Measurements from ENCODE around the gene MRPS2.
"Not testable (repeated sequence)": the region's sequence is repeated elsewhere in the genome, so short reads cannot be mapped to it uniquely, and the experiment has no call there.

The MRPS2 gene

DNA sequence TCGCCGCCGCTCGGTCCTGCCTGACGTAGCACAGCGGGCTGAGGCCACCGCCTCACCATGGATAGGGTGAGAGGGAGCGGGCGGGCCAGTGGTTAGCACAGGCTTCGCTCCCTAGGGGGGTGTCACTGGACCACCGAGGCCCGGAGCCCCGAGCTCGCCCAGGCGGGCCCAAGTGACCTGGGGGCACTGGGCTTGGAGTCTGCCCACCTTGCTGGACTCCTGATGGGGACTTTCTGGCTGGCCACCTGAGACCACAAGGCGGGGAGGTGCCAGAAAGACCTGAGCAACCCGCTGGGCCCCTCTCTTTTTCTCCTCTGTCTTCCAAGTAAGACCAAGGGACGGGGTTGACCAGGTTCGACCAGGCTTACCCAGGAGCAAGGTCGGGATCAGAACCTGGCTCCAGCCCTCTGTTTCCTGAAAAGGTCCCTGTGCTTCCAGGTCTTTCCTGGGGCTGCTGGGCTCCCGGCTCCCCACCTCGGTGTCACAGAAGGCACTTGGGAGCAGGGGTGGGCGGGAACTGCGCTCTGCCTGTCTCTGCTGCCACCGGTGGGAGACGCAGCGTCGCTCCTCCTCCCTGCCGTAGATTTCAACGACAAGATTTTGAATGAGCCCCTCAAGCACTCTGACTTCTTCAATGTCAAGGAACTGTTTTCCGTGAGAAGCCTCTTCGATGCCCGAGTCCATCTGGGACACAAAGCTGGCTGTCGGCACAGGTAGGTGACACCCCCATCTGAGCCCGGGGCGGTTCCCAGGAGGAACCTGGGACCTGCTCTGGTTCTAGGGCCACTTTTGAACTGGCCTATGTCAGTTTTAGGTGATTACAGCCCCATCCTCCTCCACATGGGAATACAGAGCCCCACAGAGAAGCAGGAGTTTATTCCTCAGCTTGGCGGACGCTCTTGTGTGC lies 1.0 kb downstream of the MRPS2 start:
- DNase-seq, result no peak

DNA sequence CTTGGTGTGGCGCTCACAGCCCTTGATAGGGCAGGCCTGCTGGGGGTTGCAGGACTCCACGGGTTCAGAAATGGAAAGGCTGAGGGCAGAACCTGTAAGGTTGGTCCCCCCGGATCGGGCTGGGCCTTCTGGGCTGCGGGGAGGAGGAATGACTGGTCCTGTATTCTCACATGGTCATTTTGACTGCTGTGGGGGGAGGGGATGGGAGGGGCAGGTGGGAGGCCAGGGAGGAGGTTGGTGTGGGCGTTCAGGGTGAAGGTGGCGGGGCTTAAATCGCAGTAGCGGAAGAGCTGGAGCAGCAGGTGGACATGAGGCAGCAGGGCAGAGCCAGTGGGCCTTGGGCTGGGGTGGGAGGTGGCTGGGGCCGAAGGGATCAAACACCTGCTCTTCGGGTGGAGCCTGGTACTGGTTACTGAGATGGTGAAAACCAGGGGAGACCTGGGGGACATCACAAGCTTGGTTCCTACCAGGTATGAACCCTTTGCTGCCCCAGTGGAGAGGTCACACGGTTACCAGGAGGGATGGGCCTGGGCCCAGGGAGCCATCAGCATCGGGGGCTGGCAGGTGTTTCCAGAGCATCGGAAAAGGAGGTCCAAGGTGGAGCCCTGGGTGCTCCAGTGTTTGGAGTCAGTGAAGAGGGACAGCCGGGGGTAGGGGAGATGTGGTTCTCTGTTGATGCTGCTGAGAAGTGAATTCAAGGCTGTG lies 1.8 kb downstream of the MRPS2 start:
- no peak for DNase-seq

DNA sequence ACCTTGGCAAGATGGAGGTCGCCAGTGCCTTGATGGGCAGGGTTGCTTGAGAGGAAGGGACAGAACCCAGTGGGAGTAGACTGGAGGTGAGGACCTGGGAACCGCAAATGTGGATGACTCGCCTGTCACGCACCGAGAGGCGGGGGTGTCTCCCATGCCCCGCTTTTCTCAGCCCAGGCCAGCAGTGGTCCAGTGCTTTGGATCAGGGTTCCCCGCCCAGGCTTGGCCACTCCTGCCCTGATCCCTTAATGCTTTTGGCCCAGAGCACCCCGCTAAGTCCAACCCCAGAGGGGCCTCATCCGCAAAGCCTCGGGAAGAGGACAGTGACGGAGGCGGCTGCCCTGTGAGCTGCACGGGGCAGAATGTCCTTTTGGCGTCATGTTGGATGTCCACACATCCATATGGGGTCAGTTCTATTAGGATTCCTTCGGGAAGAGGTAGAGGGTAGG lies 2.4 kb downstream of the MRPS2 start:
- no peak for DNase-seq

DNA sequence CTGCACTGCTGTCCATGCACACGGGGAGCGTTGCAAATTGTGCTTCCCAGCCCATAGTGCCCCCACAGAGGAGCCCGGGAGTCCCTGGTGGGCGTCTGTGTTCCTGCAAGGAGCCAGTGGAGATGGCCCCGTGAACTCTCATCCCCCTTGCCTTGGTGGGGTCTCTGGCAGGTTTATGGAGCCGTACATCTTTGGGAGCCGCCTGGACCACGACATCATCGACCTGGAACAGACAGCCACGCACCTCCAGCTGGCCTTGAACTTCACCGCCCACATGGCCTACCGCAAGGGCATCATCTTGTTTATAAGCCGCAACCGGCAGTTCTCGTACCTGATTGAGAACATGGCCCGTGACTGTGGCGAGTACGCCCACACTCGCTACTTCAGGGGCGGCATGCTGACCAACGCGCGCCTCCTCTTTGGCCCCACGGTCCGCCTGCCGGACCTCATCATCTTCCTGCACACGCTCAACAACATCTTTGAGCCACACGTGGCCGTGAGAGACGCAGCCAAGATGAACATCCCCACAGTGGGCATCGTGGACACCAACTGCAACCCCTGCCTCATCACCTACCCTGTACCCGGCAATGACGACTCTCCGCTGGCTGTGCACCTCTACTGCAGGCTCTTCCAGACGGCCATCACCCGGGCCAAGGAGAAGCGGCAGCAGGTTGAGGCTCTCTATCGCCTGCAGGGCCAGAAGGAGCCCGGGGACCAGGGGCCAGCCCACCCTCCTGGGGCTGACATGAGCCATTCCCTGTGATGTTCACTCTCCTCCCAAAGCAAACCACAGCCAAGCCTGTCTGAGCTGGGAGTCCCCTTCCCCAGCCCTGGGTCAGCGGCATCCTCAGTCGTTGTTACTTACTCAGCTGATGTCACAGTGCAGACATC lies 3.1 kb downstream of the MRPS2 start:
- no peak for DNase-seq

DNA sequence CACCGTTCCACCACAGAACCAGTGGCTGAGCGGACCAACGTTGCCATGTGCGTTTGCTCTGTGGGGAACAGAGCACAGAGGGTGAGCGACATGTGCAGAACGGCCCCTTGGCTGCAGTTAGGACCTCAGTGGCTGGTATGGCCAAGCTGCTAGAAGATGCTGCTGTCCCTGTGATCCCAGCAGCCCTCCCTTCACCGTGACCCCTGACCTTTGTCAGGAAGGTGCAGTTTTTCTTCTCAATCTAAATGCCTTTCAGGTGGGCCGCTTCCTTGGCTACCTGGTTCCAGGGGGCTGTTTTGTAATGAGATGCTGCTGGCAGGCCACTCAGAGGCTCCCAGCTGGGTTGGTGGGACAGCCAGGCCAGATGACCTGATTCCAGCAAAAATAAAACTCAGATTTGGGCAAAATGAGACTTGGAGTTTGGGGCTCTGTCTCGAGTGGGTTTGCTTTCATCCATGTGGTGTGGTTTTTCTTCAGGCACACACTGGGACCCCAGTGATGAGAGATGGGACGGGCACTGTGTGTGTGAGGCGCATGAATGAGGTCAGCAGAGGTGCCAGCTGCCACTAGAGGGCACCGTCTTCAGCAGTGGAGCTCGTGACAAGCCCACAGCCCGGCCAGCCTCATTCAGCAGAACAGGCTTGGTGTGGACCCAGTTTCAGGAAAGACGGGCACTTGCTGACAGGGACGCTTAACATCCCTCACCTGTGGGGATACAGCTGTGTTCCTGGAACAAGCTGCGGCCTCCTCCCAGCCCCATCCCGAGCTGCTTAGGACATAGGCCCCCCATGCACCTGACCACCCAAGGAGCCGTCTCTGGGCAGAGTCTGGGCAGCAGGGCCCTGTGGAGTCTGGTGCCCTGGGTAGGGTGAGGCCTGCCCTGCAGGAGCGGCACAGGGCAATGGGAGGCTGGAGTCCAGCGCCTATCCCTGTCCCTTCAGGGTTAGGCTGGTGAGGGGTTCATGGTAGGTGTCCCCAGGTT lies 4.1 kb downstream of the MRPS2 start:
- DNase-seq, result peak; percentile 65

DNA sequence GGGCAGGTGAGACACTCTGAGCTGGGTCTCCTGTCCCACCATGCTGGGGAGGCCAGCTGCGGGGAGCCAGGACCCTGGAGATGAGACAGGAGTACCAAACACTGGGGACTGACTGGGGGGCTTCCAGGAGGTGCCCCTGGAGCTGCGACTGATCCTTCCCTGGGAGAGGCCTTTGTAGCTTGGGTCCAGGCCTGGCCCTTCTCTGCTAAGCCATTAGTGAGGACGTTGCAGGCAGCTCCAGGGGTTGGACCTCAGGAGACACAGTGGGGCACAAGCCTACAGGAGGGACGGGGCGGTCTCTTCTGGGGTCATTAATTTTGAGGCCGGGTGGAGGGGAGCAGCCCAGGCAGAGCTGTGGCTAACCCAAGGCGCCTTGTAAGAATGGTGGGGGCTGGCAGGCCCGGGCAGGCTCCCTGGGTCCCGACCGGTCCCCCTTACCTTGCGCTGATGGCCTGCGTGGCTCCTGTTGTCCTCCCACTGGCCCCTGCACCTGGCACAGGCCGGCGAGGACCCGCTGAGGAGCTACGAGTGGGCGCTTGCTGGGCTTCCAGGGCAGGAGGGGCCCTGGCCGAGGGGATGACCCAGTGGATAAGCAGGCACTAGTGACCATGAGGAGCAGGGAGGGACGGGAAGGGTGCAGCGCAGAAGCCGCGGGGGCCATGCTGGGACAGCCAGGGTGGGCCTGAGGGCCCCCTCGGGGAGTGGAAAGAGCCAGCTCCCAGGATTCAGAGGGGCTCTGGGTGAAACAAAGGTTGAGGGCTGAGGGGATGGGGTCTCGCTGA lies 5.1 kb downstream of the MRPS2 start:
- no peak for DNase-seq

DNA sequence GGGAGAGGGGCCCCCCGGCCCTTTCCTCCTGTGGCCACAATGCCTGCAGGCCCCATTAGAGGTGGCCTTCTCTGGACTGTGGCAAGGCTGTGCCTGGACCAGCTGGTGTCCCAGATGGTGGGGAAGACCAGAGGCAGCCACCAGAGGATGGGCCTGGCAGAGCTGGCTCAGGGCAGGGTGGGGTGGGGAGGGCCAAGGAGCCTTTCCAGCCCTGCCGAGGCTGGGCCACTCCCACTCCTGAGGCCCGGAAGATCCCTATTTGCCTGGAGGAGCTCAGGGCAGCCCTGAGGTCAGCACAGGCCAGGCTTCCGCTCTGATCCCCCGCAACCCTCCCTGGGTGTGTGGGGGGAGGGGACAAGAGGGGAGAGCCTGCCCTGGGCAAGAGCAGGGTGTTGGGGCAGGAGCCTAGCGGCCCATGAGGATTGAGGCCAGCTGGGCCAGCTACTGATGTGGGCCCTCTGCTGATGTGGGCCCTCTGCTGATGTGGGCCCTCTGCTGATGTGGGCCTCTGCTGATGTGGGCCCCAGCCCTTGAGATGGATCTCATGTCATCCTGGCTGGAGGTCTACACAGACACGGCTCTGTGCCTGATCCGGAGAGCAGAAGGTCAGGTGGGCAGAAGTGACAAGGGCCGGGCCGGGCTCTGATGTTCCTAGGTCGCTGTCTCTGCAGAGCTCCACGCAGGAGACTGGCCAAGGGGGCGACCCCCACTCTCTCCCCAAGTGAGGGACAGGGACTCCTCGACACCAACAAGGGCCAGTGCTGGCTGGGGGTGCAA lies 6.0 kb downstream of the MRPS2 start:
- no peak for DNase-seq

DNA sequence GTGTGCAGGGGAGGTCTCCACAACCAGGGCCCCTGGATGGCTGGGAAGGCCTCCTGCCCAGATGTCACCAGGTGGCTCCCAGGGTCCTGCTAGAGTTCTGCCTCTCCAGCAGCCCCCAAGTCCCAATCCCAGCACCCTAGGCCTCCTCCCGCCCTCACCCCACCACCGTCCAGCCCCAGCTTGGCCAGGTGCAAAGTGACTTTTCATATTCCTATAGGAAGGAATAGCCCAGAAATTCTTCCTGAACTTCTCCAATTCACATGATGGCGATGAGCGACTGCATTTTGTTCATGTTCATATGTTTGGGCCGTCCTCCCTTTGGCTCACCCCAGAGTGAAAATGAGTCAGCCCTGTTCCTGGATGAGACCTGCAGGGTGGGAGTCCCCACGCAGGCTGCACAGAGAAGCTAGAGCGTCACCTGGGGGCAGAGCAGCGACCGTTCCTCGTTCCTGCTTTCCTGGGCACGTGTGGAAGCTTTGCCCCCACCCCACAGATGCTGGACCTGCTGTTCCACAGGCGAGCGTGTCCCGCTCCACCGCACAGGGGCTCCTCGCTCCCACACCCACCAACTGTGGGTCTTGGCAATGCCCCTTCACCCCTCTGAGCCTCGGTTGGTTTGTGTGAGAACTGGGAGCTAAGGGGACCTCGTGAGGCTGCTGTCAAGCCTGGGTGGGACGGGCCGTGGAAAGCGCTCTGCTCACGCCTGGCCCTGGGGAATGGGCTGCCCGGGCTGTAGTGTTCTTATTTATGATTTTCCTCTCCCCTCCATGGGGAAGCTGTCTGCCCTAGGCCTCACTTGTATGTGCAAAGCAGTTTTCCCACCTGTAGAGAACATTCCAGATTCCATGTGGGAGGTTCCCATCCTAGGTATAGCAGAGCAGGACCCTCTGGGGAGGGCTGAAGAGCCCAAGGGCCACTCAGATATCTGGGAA lies 6.9 kb downstream of the MRPS2 start:
- no peak for DNase-seq

DNA sequence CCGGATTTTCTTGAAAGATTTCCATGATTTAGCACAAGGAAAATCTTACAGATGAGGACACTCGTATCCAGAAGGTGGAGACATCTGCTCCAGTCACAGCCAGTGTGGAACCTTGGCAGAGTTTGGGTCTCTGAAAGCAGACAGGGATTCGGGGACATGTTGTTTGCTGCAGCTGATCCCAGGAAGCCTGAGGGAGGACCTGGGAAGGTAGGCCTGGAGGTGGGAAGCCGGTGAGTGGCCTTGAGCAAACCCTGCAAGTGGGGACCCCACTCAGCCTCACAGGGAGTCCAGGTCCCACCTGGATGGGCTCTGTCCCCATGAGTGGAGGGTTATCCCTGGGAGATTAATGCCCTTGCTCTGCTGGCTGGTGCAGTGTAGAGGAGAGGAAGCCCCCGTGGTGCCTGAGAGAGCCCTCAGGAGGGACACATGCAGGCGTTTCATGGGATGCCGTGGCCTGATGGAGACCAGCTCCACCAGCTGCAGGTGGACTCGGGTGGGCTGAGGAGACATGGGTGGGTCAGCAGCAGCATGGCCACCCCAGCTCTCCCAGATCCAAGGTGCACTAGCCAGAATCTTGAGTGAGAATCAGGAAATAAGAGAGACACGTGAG lies 7.8 kb downstream of the MRPS2 start:
- DNase-seq, result no peak

DNA sequence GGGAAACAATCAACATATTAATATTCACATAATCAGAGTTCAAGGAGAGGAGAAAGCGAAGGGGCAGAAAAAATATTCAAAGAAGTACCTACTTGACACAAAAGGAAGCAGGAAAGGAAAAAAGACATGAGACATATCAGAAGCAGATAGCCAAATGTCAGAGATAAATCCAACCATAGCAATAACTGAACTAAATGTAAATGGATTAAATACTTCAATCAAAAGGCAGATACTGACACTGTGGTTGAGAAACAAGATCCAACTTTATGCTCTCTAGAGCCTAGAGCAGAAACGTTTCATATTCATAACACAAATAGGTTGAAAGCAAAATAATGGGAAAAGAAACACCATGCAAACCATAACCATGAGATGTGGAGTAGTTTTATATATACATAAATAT lies 9.0 kb downstream of the MRPS2 start:
- DNase-seq, result no peak

DNA sequence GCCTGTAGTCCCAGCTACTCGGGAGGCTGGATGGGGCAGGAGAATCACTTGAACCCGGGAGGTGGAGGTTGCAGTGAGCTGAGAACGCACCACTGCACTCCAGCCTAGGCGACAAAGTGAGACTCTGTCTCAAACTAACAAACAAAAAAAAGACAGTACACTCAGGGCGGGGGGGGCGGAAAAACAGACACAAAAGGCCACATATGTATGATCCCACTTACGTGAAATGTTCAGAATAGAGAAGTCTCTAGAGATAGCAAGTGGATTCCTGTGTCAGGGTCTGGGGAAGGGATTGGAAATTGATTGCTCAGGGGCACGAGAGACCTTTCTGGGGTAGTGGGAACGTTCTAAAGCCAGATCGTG lies 11.7 kb downstream of the MRPS2 start:
- DNase-seq, result no peak

DNA sequence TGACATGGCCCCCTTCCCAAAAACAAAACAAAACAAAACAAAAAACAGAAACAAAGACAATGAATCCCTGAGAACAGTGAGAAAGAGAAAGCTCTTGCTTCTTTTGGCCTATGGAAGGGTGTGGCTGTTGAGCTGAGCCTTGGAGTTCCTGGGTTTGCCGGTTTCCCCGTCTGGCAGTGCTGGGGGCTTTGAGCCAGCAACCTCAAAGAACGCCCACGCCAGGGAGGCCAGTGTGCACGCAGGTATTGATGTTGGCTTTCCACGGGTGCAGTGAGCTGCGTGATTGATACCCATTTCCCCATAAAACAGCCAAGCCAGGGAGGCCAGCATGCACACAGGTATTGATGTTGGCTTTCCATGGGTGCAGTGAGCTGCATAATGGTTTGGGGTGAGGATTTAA lies 12.4 kb downstream of the MRPS2 start:
- no peak for DNase-seq

DNA sequence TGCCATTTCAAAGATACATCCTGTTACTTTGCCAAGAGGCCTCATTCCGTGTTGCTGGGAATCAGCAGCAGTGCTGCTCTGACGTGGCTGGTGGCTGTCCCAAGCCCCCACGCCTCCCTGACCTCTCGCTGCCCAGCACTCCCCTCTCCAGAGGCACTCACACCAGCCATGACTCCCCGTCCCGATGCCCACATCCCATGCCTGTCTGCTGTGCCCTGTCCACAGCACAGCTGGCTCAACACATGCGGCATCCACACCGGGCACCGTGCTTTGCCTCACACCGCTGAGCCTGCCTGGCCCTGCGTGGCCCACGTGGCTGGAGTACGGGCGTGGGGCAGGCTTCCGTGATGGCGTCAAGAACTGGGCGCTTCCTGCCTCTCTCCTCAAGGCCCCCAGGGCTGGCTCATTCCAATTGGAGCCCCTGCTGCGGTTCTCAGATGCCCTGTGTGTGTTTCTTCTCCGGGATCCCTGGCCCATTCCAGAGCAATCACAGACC lies 12.9 kb downstream of the MRPS2 start:
- no peak for DNase-seq

DNA sequence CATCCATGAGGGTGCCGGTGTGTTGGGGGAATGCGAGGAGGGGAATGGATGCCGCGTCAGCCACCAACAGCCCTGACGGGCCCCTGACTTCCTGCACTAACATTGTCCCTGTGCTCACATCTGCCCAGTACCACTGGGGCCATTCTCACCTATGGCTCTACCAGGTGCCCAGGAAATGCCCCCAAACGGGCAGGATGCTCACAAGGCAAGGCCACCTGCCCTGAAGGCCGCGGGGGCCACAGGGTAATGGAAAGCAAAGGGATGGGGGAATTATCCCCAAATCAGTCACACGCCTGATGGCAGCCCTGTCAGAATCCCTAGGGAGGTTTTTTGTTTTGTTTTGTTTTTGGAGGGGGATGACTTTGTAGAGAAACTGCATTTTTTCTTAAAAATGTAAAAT lies 13.4 kb downstream of the MRPS2 start:
- DNase-seq, result not testable (repeated sequence)

DNA sequence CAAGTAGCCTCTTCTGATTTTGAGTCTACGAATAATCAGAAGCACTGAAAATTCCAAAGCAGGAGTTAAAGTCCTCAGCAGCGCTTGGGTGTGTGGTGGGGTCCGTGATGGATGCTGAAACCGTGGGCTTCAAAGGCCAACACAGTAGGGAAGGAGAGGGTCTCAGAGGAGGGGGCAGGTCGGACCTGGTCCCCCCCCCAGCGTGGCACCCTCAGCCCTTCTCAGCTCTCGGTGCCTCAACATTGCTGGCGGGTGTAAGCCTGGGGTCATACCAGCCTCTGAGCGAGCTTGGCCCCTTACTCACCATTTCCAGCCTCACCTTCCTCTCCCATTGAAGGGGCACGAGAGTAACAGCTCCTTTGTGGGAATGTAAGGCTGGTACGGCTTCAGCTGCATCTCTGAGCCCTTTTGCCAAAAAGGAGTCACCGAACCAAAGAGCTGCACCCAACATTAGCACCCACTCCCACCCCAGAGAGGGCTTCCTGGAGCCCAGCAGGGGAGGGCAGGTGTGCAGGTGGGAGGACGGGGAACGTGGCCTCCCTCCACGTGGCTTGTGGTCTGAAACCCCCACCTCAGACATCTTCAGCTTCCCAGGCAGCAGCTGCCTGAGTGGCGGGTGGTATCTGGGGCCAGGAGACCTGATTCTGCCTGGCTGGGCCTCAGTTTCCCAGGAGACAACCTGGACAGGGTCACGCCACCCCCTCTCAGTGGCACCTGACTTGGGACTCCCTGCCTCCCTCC lies 14.0 kb downstream of the MRPS2 start:
- DNase-seq, result no peak

DNA sequence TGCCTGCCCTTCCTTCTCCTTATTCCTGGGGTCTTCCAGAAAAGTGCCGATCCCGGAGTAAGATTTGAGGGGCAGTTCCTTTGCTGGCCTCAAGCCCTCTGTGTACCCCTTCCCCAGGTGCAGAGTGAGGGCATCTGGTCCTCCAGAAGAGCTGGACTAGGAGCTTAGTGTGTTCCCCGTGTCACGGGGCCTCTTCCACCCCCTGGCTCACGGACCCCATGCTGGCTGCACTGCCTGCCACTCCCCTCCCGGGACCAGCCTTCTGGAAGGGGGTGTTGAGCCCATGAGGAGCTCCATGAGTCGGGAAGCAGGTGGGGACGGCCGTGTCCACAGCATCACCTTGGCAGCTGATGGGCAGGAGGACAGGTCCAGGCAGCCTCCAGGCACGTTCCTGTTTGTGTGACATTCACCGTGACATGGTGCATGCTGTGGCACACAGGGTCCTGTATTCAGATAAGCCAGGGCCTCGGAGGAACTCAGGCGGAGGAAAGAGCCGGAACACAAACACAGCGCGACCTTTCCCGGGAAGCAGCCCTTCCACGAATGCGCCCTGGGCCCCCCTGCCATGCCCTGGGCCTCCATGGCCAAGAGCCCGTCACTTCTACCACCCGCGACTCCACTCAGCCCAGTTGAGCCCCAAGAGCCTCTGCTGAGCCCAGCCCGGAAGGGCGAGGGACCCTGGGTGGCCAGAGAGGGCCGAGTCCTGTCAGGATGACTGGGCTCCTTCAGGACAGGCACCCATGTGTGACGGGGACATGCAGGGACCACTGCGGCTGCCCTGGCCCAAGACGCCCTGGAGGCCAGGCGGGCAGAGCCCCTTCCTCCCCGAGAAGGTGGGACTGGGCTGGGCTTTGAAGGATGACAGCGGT lies 14.8 kb downstream of the MRPS2 start:
- no peak for DNase-seq
